Heart left ventricle (tissue), 13 donors: ENCODE measurements around the gene DCTPP1.

Experiments
- POLR2A ChIP-seq, 2 donors: fragments of 450-650 bp; IDR thresholded peaks; one replicate each; pipeline ENCODE4 v1.6.1; 2017; ENCODE audit warnings: antibody characterized with exemption in 2 of 2, mild to moderate bottlenecking in 2 of 2, moderate library complexity in 2 of 2
- TF ChIP-seq, protein P1 (sequence below), 12 donors: fragments of 200-600 bp; sonication (generic) in 4 of 12; IDR thresholded peaks; one replicate each; pipeline versions ENCODE4 v1.5.0 to v1.8.0; 2018 to 2022; ENCODE audit warnings: antibody characterized with exemption in 12 of 12, mild to moderate bottlenecking in 5 of 12
- donor health status: ischemic (EF 13 %, LVEDD 7.1; RV severe dilation, severe dysfunction).
- donor health status: DM: no; HTN: yes; CAD: no.
- donor health status: DM: no; HTN: no; CAD: no.
- donor health status: ischemic (EF 25% LVEDD 6.9; RV normal size, moderate dysfunction).
- donor health status: ischemic (EF 25% LVEDD 5.7; RV mildly dilated, moderate dysfunction).
- donor health status: ischemic (EF 35%, LVEDD 5.7; RV mildly dilated, moderate dysfunction).
- donor health status: nonischemic (EF 11% LVEDD 7.7; RV severe dilation, severe dysfunction).
- donor health status: DM: yes; HTN: yes; CAD: no.
- donor health status: PGD.
- donor health status: ischemic (EF 29% LVEDD 5.4; RV normal size, mild dysfunction).
- donor health status: nonischemic (EF 23%, LVEDD 6.1; RV moderate dilation, normal function).

DNA sequence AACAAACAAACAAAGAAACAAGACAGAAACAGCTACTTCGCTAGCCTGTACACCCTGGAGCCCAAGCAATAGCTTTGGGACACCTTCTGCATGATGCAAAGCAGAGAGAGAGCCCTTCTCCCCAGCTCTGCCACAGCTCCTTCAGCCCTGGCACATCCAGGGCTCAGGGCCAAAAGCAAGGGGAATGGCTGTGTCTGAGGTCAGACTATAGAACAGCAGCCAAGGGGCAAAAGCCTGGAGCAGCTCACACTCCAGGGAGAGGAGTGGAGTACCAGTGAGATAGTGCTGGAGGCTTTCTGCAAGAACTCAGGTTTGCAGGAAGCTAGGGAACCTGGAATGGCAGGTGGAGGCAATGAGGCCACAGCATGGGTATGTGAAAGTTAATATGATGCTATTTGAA, 27.4 kb upstream of the DCTPP1 start:
- TF ChIP-seq POLR2A (IDR thresholded peaks at IDR 0.05), result no peak
- TF ChIP-seq, protein P1, sequence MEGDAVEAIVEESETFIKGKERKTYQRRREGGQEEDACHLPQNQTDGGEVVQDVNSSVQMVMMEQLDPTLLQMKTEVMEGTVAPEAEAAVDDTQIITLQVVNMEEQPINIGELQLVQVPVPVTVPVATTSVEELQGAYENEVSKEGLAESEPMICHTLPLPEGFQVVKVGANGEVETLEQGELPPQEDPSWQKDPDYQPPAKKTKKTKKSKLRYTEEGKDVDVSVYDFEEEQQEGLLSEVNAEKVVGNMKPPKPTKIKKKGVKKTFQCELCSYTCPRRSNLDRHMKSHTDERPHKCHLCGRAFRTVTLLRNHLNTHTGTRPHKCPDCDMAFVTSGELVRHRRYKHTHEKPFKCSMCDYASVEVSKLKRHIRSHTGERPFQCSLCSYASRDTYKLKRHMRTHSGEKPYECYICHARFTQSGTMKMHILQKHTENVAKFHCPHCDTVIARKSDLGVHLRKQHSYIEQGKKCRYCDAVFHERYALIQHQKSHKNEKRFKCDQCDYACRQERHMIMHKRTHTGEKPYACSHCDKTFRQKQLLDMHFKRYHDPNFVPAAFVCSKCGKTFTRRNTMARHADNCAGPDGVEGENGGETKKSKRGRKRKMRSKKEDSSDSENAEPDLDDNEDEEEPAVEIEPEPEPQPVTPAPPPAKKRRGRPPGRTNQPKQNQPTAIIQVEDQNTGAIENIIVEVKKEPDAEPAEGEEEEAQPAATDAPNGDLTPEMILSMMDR (IDR thresholded peaks at IDR 0.05), result no peak
